Islet precursor cell (in vitro differentiated cells): ENCODE results near the gene ZNF132.

Experiments used
- DNase-seq: peaks from one replicate; pipeline ENCODE4 v3.0.0-alpha.2; 2018

Gene ZNF132

DNA sequence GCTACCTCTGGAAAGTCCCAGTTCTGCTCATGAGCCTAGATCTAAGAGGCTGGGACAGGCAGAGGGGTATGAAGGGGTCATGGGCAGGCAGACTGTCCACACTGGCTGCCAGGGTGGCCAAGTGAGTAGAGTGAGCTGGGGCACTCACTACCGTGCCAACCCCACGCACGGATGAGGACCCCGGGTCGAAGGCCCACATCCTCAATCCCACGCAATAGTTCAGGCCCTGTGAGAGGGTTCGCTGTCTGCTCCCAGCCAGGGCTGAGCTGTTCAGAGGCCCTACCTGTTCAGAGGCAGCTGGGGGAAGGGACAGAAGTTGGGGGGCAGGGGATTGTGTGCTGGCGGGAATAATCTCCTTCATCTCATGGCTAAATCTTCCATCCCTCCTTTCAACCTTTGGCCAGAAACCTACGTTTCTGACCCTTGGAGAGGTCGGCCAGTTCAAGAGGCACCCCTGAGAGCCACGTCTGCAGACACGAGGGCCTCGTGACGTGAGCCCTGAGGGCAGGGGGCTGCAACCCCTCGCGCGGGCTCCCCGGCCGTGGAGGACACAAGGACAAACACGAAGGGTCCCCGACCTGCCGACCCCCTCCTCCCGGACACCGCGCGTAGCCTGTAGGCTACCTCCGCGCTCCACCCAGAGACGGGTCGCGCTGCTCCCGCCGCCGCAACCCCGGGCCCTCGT, 53.9 kb downstream of the ZNF132 start:
- peak; percentile 53 for DNase-seq

DNA sequence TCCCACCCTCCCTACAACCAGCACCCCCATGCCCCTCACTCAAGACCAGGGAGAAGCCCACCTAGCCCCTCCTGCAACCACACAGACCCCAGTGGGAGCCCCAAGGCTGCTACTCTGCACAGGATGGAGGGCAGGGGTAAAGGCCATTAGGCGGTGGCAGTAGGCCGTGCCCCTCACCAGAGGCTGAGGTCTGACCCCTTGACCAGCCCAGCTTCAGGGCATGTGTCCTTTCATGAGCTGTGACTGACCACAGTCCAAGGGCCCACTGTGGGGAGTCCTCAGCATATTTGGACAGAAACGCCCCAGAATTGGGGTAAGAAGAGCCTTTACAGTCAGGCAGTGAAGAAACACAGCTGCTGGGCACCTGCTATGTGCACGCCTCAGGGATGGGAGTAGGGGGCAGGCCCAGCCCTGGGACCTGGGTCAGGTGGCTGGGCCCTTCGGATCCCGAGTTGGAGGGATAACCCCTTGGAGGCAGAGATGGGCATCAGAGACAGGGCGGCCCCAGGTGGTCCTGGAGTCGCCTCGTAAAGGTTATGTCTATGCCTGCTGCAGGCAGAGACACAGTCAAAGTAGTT, 54.6 kb downstream of the ZNF132 start:
- no peak for DNase-seq

DNA sequence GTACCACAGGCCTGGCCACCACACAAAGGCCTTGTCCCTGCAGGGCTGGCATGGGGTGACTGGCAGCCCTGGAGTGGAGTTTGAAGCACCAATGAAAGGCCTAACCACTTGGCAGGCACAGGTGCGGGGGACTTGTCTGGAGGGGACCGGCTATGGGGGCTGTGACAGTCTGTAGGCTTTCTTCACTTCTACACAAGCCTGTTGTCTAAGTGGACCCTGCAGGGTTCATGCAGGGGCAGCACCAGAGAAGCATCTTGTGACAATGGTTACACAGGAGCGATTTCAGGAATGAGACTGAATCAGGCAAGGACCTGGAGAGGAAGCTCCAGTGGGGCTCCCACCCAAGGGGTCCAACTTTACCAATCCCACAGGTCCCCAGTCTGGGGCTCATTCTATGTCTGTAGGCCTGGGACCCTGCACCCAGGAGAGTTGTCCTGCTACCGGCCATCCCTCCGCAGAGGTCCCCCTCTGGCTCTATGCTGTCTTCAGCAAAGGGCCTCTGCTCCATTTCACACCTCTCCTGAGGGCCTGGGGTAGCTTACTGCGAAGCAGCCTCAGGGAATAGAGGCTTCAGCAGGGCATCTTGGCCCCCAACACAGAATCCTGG, 56.9 kb downstream of the ZNF132 start:
- DNase-seq: peak; percentile 37
